Measurements from ENCODE around the gene EXOC3.
"Not testable (repeated sequence)": the region's sequence is repeated elsewhere in the genome, so short reads cannot be mapped to it uniquely, and the experiment has no call there.

Gene EXOC3

DNA sequence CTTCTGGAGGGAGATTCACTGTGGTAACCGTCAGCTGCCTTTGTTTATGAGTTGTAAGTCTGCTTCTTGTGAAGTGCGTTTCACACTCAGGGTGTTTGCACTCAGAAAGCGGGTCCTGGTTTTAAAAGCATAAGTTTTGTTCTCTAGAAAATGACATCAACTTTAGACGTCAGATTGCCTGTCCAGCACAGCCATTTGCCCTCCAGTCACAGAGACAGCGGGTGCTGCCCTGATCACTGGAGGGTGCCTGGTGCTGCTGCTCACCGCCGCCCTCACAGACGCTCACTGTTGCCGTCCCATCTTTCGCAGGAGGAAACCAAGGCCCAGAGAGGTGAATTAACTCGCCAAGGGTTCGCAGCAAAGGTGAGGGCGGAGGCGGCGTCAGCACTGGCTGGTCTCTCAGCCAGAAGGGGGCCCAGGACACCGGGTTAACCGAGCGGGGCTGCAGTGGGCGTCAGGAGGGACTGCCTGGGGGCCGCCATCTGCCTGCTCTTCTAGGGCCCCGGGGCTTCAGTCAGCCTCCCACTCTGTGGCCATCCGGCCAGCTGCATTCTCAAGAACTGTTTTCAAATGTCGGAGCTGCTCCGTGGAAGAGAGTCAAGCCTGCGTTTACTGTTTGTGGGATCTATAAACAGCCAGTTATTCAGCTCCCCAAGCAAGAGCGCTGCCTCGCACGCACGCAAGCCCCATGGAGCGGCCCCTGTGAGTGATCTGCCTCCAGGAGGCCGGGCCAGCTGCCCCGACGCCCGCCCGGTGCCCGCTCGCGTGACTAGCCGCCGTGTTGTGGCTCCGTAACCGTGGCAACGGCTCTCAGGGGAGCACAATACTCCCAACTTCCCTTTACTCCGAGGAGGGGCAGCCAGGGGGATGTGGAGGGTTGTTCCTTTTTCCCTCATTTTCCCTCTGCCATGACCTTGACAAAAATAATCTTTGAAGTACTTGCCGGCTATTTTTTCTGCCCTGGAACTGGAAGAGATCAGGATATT lies 43.4 kb upstream of the EXOC3 start:
- Histone ChIP-seq H3K9me3 (ENCODE audit: control insufficient read depth in 2 of 2, low read length in 2 of 2) (no peaks in the 10 kb centered on the region), H3K36me3 (ENCODE audit: control insufficient read depth in 2 of 2, insufficient read depth in 2 of 2, low read length in 2 of 2) (no peaks in the 10 kb centered on the region), H3K9ac (ENCODE audit: low read depth in 1 of 2, low read length in 2 of 2) (peak overlapping the region; percentile 45 to 47), H3K27me3 (ENCODE audit: control insufficient read depth in 2 of 2, insufficient read depth in 2 of 2, low read length in 2 of 2) (peaks cover 0 to 5% of the 10 kb centered on the region in 2 donors), H3K27ac (ENCODE audit: low read depth in 2 of 2, low read length in 2 of 2) (peak overlapping the region; percentile 73 to 86), H3K4me1 (ENCODE audit: control insufficient read depth in 2 of 2, insufficient read depth in 2 of 2, low read length in 2 of 2) (peaks cover 6 to 13% of the 10 kb centered on the region in 2 donors), H3K4me3 (ENCODE audit: low read length in 2 of 2) (peak overlapping the region; percentile 3 to 44)

DNA sequence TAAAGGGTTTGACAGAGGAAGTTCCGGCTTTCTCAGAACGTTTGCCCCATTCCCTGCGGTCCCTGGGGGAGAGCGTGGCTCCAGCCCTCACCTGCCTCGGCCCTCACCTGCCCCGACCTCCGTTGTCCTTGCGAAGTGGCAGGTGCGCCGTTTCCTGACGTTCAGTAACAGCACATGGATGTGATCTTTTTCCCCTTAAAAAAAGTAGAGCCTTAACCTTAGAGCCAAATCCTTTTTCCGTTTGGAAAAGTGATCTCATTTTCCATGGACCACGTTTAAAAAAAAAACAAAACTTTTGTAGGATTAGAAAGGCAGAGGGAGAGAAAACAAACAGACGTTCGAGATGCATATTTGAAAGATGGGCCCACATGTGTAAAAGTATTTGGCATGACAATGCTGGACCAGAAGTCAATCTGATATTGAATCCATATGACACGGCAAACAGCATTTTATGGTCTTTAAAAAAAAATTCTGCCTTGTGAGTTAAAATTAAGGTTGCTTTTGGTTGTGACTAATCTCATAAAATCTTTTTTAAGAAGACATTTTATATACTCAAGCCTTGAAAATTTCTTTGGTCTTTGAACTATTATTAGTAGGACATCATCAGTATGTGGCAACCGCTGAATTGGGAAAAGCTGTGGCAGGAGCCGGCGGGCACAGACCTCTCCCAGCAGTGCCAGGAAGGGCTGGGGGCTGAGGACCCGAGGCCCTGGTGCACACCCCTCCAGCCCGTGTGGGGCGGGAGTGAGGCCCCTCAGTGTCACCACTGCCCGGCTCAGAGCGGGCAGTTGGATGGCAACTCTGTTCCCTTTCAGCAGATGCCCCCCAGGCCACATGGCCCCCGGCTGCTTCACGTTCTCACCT lies 42.5 kb upstream of the EXOC3 start:
- Histone ChIP-seq H3K27ac (ENCODE audit: low read depth in 2 of 2, low read length in 2 of 2) (peak overlapping the region; percentile 73 to 86), H3K36me3 (ENCODE audit: control insufficient read depth in 2 of 2, insufficient read depth in 2 of 2, low read length in 2 of 2) (no peaks in the 10 kb centered on the region), H3K9me3 (ENCODE audit: control insufficient read depth in 2 of 2, low read length in 2 of 2) (no peaks in the 10 kb centered on the region), H3K9ac (ENCODE audit: low read depth in 1 of 2, low read length in 2 of 2) (peak overlapping the region in 1 of 2 donors; percentile 32), H3K4me1 (ENCODE audit: control insufficient read depth in 2 of 2, insufficient read depth in 2 of 2, low read length in 2 of 2) (peaks cover 4 to 12% of the 10 kb centered on the region in 2 donors), H3K27me3 (ENCODE audit: control insufficient read depth in 2 of 2, insufficient read depth in 2 of 2, low read length in 2 of 2) (peaks cover 0 to 5% of the 10 kb centered on the region in 2 donors), H3K4me3 (ENCODE audit: low read length in 2 of 2) (peak overlapping the region; percentile 3 to 44)

DNA sequence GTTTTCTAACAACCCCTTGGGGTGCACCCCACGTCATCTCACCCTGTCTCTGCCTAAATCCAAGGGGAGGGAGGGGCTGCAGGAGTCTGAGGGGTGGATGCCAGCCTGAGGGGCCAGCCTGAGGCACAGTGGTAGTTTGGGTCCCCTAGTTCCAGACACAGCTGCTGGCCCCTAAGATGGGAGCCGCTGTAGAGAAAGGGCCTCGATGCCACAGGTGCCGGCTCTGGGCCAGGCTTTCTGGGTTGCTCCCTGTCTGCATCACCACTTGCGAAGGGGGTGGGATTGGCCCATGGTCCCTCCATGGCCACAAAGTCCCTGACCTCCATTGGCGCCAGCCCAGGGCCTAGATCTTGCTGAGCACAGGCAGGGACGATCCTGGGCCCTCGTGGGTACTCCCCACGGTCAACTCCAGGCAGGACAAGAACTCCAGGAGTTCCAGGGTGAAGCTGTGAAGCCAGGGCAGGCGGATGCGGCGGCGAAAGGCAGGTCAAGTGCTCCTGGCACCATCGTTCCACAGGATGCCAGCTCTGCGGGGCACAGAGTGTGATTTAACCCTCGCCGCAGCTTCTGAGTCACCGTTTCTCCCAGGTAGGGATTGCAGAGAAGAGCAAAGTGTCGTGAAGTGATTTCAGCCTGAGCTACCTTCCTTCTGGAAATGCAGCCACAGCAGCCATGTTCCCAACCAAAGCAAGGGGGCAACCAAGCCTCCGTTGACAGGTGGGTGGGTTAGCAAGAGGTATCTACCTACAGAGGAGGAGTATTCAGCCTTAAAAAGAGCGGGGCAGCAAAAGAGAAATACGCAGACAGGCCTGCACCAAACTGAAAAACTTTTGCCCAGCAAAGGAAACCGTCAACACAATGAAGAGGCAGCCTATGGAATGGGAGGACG lies 41.6 kb upstream of the EXOC3 start:
- H3K9ac ChIP-seq (ENCODE audit: low read depth in 1 of 2, low read length in 2 of 2) = no peak overlapping the region
- H3K27ac ChIP-seq (ENCODE audit: low read depth in 2 of 2, low read length in 2 of 2) = peak overlapping the region; percentile 13 to 23
- no peaks in the 10 kb centered on the region for H3K9me3 ChIP-seq (ENCODE audit: control insufficient read depth in 2 of 2, low read length in 2 of 2)

DNA sequence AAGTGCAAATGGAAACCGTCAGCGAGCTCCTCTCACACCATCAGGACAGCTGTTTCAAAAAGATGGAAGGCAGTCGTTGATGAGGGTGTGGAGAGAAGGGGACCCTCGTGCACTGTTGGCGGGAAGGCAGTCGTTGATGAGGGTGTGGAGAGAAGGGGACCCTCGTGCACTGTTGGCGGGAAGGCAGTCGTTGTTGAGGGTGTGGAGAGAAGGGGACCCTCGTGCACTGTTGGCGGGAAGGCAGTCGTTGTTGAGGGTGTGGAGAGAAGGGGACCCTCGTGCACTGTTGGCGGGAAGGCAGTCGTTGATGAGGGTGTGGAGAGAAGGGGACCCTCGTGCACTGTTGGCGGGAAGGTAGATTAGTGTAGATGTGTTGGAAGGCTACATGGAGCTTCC lies 40.8 kb upstream of the EXOC3 start:
- not testable (repeated sequence) for H3K9ac ChIP-seq (ENCODE audit: low read depth in 1 of 2, low read length in 2 of 2); H3K27me3 ChIP-seq (ENCODE audit: control insufficient read depth in 2 of 2, insufficient read depth in 2 of 2, low read length in 2 of 2); H3K27ac ChIP-seq (ENCODE audit: low read depth in 2 of 2, low read length in 2 of 2); H3K4me3 ChIP-seq (ENCODE audit: low read length in 2 of 2); H3K9me3 ChIP-seq (ENCODE audit: control insufficient read depth in 2 of 2, low read length in 2 of 2); H3K4me1 ChIP-seq (ENCODE audit: control insufficient read depth in 2 of 2, insufficient read depth in 2 of 2, low read length in 2 of 2); H3K36me3 ChIP-seq (ENCODE audit: control insufficient read depth in 2 of 2, insufficient read depth in 2 of 2, low read length in 2 of 2)

More for the DNA sequence above, 41.6 kb upstream of the EXOC3 start:
- no peaks in the 10 kb centered on the region for H3K36me3 ChIP-seq (ENCODE audit: control insufficient read depth in 2 of 2, insufficient read depth in 2 of 2, low read length in 2 of 2)
- peaks cover 4 to 10% of the 10 kb centered on the region in 2 donors for H3K4me1 ChIP-seq (ENCODE audit: control insufficient read depth in 2 of 2, insufficient read depth in 2 of 2, low read length in 2 of 2)
- peaks cover 0 to 5% of the 10 kb centered on the region in 2 donors for H3K27me3 ChIP-seq (ENCODE audit: control insufficient read depth in 2 of 2, insufficient read depth in 2 of 2, low read length in 2 of 2)
- H3K4me3 ChIP-seq (ENCODE audit: low read length in 2 of 2) = no peak overlapping the region

DNA sequence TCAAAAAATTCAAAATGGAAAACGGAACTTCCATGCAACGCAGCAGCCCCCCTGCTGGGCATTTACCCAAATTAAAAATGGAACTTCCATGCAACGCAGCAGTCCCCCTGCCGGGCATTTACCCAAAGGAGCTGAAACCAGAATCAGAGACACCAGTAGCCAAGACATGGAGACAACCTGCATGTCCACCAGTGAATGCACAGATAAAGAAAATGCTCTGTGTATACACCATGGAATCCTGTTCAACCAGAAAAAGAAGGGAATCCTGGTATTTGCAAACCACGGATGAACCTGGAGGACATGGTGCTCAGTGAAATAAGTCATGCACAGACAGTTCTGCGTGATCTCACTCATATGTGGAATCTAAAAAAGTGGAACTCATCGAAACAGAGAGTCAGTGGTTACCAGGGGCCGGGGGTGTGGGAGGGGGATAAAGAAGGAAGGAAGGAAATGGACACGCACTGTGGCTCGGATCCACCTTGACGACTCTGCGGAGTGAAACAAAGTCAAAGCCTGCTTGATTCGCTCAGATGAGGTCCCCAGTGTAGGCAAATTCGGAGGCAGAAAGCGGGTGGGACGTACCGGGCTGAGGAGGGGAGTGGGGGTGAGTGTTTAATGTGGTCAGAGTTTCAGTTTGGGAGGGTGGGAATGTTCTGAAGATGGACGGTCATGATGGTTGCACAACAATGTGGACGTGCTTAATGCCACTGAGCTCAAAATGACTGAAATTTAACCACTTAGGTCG lies 40.2 kb upstream of the EXOC3 start:
- Histone ChIP-seq H3K27ac (ENCODE audit: low read depth in 2 of 2, low read length in 2 of 2) (no peak overlapping the region), H3K9me3 (ENCODE audit: control insufficient read depth in 2 of 2, low read length in 2 of 2) (no peaks in the 10 kb centered on the region), H3K9ac (ENCODE audit: low read depth in 1 of 2, low read length in 2 of 2) (no peak overlapping the region), H3K27me3 (ENCODE audit: control insufficient read depth in 2 of 2, insufficient read depth in 2 of 2, low read length in 2 of 2) (peaks cover 0 to 5% of the 10 kb centered on the region in 2 donors), H3K4me1 (ENCODE audit: control insufficient read depth in 2 of 2, insufficient read depth in 2 of 2, low read length in 2 of 2) (peaks cover 4 to 10% of the 10 kb centered on the region in 2 donors), H3K4me3 (ENCODE audit: low read length in 2 of 2) (no peak overlapping the region), H3K36me3 (ENCODE audit: control insufficient read depth in 2 of 2, insufficient read depth in 2 of 2, low read length in 2 of 2) (no peaks in the 10 kb centered on the region)

DNA sequence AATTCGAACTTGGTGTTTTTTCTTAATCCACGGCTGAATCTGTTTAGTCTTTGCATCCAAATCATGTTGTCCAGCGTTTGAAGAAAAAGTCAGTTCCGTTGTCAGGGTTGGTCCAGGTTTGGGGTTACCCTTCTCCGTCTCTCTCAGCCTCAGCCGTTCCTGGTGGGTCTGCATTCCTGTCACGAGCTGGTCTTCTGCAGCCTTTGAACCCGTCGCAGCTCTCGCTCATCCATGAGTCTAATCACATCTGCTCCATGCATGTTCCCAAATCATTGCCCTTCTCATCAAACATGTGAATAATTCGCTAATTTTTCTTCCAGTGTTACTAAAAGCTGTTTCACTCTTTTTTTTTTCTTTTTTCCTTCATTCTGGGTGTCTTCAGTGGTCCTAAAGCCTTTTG lies 39.0 kb upstream of the EXOC3 start:
- peaks cover 0 to 5% of the 10 kb centered on the region in 2 donors for H3K27me3 ChIP-seq (ENCODE audit: control insufficient read depth in 2 of 2, insufficient read depth in 2 of 2, low read length in 2 of 2)
- H3K9me3 ChIP-seq (ENCODE audit: control insufficient read depth in 2 of 2, low read length in 2 of 2) = no peaks in the 10 kb centered on the region
- peaks cover 4 to 6% of the 10 kb centered on the region in 2 donors for H3K4me1 ChIP-seq (ENCODE audit: control insufficient read depth in 2 of 2, insufficient read depth in 2 of 2, low read length in 2 of 2)
- H3K4me3 ChIP-seq (ENCODE audit: low read length in 2 of 2) = no peak overlapping the region
- H3K36me3 ChIP-seq (ENCODE audit: control insufficient read depth in 2 of 2, insufficient read depth in 2 of 2, low read length in 2 of 2) = no peaks in the 10 kb centered on the region
- no peak overlapping the region for H3K9ac ChIP-seq (ENCODE audit: low read depth in 1 of 2, low read length in 2 of 2)
- H3K27ac ChIP-seq (ENCODE audit: low read depth in 2 of 2, low read length in 2 of 2) = no peak overlapping the region

DNA sequence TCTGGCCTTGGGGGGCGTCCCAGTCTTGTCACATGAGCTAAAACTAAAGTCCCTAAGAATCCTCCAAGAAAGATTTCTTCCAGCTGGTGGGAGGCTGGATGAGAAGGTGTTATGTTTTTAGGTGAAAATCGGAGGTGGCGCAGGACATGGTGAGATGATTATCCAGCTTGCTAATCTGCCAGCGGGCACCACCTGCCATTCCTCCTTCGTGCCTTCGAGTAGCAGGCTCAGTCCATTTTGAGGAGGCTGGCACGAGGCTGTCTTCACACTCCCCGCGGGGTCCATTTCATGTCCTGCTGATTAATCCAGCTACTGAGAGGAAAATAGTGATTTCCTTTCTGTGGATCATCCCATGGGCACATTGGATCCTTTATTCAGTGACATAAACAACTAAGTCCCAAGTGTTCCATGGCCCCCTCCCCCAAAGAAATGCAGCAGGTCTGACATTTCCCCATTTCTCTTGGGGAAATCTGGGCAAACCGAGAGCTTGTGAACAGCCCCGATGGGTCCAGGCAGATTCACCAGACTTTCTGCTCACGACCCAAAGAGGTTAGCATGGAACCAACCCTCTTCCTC lies 38.2 kb upstream of the EXOC3 start:
- H3K4me1 ChIP-seq (ENCODE audit: control insufficient read depth in 2 of 2, insufficient read depth in 2 of 2, low read length in 2 of 2) = no peaks in the 10 kb centered on the region
- no peaks in the 10 kb centered on the region for H3K9me3 ChIP-seq (ENCODE audit: control insufficient read depth in 2 of 2, low read length in 2 of 2)
- no peaks in the 10 kb centered on the region for H3K36me3 ChIP-seq (ENCODE audit: control insufficient read depth in 2 of 2, insufficient read depth in 2 of 2, low read length in 2 of 2)
- no peak overlapping the region for H3K27ac ChIP-seq (ENCODE audit: low read depth in 2 of 2, low read length in 2 of 2)
- no peaks in the 10 kb centered on the region for H3K27me3 ChIP-seq (ENCODE audit: control insufficient read depth in 2 of 2, insufficient read depth in 2 of 2, low read length in 2 of 2)
- no peak overlapping the region for H3K4me3 ChIP-seq (ENCODE audit: low read length in 2 of 2)
- no peak overlapping the region for H3K9ac ChIP-seq (ENCODE audit: low read depth in 1 of 2, low read length in 2 of 2)

DNA sequence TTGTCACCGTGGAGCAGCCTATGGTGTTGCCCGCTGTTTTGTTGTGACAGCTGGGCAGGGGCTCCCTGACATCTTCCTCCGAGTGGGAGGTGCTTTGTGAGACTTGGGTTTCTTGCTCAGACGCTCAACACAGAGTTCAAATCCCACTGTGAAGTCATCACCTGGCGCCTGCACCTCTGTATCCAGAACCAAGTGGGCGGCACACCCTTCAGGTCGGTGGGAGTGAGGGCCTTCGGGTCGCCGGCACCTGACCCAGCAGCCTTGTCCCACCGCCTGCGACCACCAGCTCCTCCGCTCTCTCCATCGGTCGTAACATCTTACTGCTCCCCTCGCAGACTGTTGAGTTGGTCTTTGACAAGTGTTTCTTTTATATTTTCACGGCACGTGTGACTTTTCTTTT lies 37.6 kb upstream of the EXOC3 start:
- Histone ChIP-seq H3K4me1 (ENCODE audit: control insufficient read depth in 2 of 2, insufficient read depth in 2 of 2, low read length in 2 of 2) (no peaks in the 10 kb centered on the region), H3K27me3 (ENCODE audit: control insufficient read depth in 2 of 2, insufficient read depth in 2 of 2, low read length in 2 of 2) (no peaks in the 10 kb centered on the region), H3K36me3 (ENCODE audit: control insufficient read depth in 2 of 2, insufficient read depth in 2 of 2, low read length in 2 of 2) (no peaks in the 10 kb centered on the region), H3K9ac (ENCODE audit: low read depth in 1 of 2, low read length in 2 of 2) (no peak overlapping the region), H3K27ac (ENCODE audit: low read depth in 2 of 2, low read length in 2 of 2) (no peak overlapping the region), H3K4me3 (ENCODE audit: low read length in 2 of 2) (no peak overlapping the region), H3K9me3 (ENCODE audit: control insufficient read depth in 2 of 2, low read length in 2 of 2) (no peaks in the 10 kb centered on the region)

DNA sequence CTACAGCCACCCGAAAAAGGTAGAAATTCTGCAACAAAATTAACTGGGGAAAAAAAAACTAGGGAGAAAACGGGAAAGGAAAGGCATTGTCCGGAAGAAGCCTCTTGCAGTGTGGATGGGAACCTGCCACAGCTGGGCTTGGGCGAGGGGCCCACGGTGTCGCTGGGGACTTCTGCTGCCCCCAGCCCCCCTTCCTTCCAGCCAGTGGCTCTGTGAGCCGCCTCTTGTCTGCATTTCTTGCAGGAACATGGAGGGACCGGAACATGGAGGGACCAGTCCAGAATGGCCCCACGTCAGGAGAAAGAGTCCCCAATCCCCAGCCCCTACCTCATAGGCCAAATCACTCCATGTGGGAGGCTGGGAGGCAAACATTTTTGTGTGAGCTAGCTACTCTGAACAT lies 36.9 kb upstream of the EXOC3 start:
- H3K4me1 ChIP-seq (ENCODE audit: control insufficient read depth in 2 of 2, insufficient read depth in 2 of 2, low read length in 2 of 2) = no peaks in the 10 kb centered on the region
- H3K9ac ChIP-seq (ENCODE audit: low read depth in 1 of 2, low read length in 2 of 2) = no peak overlapping the region
- H3K9me3 ChIP-seq (ENCODE audit: control insufficient read depth in 2 of 2, low read length in 2 of 2) = no peaks in the 10 kb centered on the region
- peaks cover 0 to under 1% of the 10 kb centered on the region in 2 donors for H3K27me3 ChIP-seq (ENCODE audit: control insufficient read depth in 2 of 2, insufficient read depth in 2 of 2, low read length in 2 of 2)
- no peak overlapping the region for H3K27ac ChIP-seq (ENCODE audit: low read depth in 2 of 2, low read length in 2 of 2)
- H3K4me3 ChIP-seq (ENCODE audit: low read length in 2 of 2) = no peak overlapping the region
- H3K36me3 ChIP-seq (ENCODE audit: control insufficient read depth in 2 of 2, insufficient read depth in 2 of 2, low read length in 2 of 2) = no peaks in the 10 kb centered on the region
